ENCODE measurements around the gene TRMT2A.

DNA sequence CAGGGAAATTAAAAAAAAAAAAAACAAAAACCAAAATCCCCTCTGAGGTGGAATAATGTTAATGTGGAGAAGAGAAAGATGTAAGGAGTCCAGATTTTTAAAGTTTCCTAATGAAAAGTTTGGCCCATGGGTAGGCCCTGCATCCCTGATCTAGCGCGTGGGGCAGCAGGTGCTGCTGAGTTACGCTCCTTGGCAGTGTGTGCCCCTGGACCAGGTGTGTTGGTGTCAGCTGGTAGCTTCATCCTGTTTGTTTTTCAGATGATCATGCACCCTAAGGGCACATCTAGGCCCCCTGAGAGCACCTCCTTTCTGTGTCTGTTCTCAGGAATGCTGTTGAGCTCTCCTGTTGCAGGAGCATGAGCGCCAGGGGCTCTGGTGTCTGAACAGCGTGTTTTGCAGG lies 30.3 kb downstream of the TRMT2A start:
- TF ChIP-seq, protein P1, sequence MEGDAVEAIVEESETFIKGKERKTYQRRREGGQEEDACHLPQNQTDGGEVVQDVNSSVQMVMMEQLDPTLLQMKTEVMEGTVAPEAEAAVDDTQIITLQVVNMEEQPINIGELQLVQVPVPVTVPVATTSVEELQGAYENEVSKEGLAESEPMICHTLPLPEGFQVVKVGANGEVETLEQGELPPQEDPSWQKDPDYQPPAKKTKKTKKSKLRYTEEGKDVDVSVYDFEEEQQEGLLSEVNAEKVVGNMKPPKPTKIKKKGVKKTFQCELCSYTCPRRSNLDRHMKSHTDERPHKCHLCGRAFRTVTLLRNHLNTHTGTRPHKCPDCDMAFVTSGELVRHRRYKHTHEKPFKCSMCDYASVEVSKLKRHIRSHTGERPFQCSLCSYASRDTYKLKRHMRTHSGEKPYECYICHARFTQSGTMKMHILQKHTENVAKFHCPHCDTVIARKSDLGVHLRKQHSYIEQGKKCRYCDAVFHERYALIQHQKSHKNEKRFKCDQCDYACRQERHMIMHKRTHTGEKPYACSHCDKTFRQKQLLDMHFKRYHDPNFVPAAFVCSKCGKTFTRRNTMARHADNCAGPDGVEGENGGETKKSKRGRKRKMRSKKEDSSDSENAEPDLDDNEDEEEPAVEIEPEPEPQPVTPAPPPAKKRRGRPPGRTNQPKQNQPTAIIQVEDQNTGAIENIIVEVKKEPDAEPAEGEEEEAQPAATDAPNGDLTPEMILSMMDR (IDR thresholded peaks at IDR 0.05; ENCODE audit: insufficient read depth, low read length): no peak
- no peak for TF ChIP-seq POLR2AphosphoS5 (IDR thresholded peaks at IDR 0.05; ENCODE audit: low read depth)
- TF ChIP-seq, protein P2, sequence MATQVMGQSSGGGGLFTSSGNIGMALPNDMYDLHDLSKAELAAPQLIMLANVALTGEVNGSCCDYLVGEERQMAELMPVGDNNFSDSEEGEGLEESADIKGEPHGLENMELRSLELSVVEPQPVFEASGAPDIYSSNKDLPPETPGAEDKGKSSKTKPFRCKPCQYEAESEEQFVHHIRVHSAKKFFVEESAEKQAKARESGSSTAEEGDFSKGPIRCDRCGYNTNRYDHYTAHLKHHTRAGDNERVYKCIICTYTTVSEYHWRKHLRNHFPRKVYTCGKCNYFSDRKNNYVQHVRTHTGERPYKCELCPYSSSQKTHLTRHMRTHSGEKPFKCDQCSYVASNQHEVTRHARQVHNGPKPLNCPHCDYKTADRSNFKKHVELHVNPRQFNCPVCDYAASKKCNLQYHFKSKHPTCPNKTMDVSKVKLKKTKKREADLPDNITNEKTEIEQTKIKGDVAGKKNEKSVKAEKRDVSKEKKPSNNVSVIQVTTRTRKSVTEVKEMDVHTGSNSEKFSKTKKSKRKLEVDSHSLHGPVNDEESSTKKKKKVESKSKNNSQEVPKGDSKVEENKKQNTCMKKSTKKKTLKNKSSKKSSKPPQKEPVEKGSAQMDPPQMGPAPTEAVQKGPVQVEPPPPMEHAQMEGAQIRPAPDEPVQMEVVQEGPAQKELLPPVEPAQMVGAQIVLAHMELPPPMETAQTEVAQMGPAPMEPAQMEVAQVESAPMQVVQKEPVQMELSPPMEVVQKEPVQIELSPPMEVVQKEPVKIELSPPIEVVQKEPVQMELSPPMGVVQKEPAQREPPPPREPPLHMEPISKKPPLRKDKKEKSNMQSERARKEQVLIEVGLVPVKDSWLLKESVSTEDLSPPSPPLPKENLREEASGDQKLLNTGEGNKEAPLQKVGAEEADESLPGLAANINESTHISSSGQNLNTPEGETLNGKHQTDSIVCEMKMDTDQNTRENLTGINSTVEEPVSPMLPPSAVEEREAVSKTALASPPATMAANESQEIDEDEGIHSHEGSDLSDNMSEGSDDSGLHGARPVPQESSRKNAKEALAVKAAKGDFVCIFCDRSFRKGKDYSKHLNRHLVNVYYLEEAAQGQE (IDR thresholded peaks at IDR 0.05; ENCODE audit: insufficient replicate concordance, low read depth): no peak
